ENCODE measurements around the gene WDR64. TPM values are rescaled to one million over a fixed set of nuclear protein-coding genes. Genes with fewer than 3 reads are reported as not detected.

The WDR64 gene
- total RNA-seq, 1 donor from 2014 or later = 0.07 TPM

DNA sequence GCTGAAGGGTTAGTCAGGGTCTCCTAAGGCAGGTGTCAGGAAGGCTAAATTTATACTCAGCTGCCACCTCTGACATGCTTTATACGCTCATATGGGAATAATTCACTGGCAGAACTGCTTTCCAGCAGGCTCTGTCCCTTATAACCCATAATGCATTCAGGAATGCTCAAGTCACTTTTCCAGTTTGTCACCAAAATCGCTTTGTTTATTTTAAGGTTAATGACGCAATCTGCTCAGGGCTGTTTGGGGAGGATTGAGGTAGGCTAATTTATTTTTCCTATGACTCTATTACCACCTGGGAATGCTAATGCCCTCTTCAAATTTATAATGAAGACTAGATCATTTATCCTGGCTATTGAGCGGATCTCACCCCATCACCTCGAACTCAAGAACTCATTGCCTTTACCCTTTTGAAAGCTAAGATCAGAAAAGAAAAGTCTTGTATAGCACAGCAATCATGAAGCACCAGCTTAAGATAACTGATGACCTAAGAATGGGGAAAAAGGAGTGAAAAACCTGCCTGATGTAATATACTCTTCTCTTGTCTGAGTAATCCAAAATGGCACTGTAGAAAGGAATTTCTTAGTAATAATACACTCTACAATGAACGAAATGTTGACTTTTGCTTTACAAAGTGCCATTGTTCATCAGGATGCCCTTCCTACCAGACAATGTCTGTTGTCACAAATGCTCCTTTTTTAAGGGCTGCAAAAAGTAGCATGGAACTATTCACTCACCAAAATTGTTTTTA, 98.0 kb downstream of the WDR64 start:
- no peak for DNase-seq (ENCODE audit: low spot score, unreplicated experiment)
- no peak overlapping the region for H3K4me3 Mint-ChIP-seq (ENCODE audit: low read depth)
- H3K36me3 Mint-ChIP-seq (ENCODE audit: insufficient read depth) = no peaks in the 10 kb centered on the region
- peaks cover 7% of the 10 kb centered on the region for H3K27me3 Mint-ChIP-seq
- H3K27ac Mint-ChIP-seq = no peak overlapping the region
- H3K4me1 Mint-ChIP-seq (ENCODE audit: low read depth) = no peaks in the 10 kb centered on the region
- H3K9me3 Mint-ChIP-seq (ENCODE audit: low read depth) = no peaks in the 10 kb centered on the region
- TF ChIP-seq, protein P1, sequence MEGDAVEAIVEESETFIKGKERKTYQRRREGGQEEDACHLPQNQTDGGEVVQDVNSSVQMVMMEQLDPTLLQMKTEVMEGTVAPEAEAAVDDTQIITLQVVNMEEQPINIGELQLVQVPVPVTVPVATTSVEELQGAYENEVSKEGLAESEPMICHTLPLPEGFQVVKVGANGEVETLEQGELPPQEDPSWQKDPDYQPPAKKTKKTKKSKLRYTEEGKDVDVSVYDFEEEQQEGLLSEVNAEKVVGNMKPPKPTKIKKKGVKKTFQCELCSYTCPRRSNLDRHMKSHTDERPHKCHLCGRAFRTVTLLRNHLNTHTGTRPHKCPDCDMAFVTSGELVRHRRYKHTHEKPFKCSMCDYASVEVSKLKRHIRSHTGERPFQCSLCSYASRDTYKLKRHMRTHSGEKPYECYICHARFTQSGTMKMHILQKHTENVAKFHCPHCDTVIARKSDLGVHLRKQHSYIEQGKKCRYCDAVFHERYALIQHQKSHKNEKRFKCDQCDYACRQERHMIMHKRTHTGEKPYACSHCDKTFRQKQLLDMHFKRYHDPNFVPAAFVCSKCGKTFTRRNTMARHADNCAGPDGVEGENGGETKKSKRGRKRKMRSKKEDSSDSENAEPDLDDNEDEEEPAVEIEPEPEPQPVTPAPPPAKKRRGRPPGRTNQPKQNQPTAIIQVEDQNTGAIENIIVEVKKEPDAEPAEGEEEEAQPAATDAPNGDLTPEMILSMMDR (IDR thresholded peaks at IDR 0.05; ENCODE audit: unreplicated experiment) = no peak

DNA sequence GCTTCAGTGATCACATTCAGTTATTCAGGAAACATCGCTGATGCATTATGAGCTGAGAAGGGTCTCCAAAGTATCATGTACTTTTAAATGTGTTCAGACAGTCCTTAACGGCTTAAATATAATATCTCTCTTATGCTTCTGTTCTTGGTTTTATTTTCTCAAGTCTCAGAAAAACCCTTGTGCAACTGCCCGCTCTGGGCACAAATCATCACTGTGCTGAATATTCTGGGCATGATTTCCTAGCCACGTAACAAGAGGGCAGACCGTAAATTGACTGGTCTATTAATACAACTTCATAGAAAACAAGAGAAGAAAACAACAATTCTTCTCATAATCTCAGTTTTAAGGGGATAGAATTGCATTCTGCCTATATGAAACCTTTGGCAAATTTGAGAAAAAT, 99.4 kb downstream of the WDR64 start:
- no peak for DNase-seq (ENCODE audit: low spot score, unreplicated experiment)
- Mint-ChIP-seq H3K27ac (no peak overlapping the region), H3K4me1 (ENCODE audit: low read depth) (no peaks in the 10 kb centered on the region), H3K9me3 (ENCODE audit: low read depth) (peaks cover 7% of the 10 kb centered on the region), H3K27me3 (peaks cover 6% of the 10 kb centered on the region), H3K36me3 (ENCODE audit: insufficient read depth) (no peaks in the 10 kb centered on the region), H3K4me3 (ENCODE audit: low read depth) (no peak overlapping the region)
- TF ChIP-seq, protein P1 (IDR thresholded peaks at IDR 0.05; ENCODE audit: unreplicated experiment) = no peak

DNA sequence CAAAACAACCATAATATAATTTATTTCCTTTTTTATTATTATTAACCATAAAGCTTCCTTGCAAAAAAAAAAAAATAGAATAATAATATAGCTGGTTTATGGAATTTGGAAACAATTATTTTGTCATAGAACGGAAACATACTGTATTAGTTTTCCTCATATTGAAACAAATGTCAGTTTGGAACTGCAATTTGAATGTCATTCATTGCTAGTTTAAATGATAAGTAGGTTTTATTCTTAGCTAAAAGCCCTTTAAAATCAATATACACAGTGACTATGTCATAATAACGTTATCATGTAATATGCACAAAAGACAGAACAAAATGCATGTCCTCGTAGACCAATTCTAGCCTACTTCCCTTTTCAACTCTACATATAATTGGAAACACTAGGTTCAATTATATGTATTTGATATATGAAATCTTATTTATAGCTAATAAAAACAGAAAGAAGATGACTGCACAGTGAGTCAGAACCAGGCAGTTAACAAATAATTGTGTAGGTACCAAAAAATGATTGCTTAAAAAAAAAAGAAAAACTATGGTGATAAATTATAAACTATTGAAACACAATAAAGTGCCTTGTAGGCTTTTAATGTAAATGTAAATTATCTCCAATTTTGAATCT, 110.7 kb downstream of the WDR64 start:
- Mint-ChIP-seq H3K27ac (no peak overlapping the region), H3K27me3 (peaks cover 27% of the 10 kb centered on the region)

DNA sequence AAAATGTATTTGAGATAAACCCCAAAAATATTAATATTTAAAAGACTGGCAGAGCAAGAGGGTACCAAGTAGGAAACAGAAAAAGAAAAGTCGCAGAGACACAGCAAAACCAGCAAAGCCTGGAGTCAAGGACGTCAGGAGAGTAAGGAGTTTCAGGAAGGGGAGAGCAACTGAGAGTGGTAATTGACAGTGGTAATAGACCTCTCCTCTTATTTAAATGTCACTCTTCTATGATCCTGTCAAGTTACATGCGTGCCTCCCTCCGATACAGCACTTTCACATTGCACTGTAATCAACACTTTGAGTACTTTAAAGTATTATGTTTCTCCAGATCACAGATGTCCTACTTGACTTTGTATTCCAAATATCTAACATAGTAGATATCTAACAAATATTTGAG, 113.3 kb downstream of the WDR64 start:
- no peaks in the 10 kb centered on the region for H3K9me3 Mint-ChIP-seq (ENCODE audit: low read depth)
- H3K4me3 Mint-ChIP-seq (ENCODE audit: low read depth) = no peak overlapping the region
- H3K4me1 Mint-ChIP-seq (ENCODE audit: low read depth) = no peaks in the 10 kb centered on the region
- no peak for DNase-seq (ENCODE audit: low spot score, unreplicated experiment)
- TF ChIP-seq, protein P1 (IDR thresholded peaks at IDR 0.05; ENCODE audit: unreplicated experiment) = no peak
- peaks cover 29% of the 10 kb centered on the region for H3K27me3 Mint-ChIP-seq
- H3K36me3 Mint-ChIP-seq (ENCODE audit: insufficient read depth) = no peaks in the 10 kb centered on the region
- H3K27ac Mint-ChIP-seq = no peak overlapping the region

More for the DNA sequence above, 110.7 kb downstream of the WDR64 start:
- Mint-ChIP-seq H3K4me1 (ENCODE audit: low read depth) (no peaks in the 10 kb centered on the region), H3K4me3 (ENCODE audit: low read depth) (no peak overlapping the region), H3K9me3 (ENCODE audit: low read depth) (no peaks in the 10 kb centered on the region), H3K36me3 (ENCODE audit: insufficient read depth) (no peaks in the 10 kb centered on the region)
- TF ChIP-seq, protein P1 (IDR thresholded peaks at IDR 0.05; ENCODE audit: unreplicated experiment) = no peak
- no peak for DNase-seq (ENCODE audit: low spot score, unreplicated experiment)

DNA sequence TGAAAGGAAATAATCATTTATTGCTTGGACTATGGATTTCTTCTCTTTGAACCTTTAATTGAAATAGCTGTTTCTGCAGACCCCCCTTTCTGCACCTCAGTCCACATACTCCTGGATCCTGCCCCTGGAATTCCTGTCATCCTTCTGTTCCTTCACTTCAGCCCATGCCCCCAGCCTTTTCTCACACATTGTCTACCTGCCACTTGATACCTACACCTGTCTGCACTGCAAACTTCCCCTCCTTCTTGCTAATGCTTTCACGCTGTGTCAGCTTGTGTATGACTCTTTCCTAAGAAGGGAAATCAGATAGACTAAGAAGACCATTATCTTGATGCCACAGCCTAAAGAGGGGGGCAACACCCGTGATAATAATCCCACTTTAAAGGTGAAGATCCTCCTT, 115.7 kb downstream of the WDR64 start:
- no peaks in the 10 kb centered on the region for H3K9me3 Mint-ChIP-seq (ENCODE audit: low read depth)
- DNase-seq (ENCODE audit: low spot score, unreplicated experiment) = no peak
- H3K27me3 Mint-ChIP-seq = peaks cover 21% of the 10 kb centered on the region
- H3K4me3 Mint-ChIP-seq (ENCODE audit: low read depth) = no peak overlapping the region
- H3K27ac Mint-ChIP-seq = no peak overlapping the region
- TF ChIP-seq, protein P1 (IDR thresholded peaks at IDR 0.05; ENCODE audit: unreplicated experiment) = no peak
- no peaks in the 10 kb centered on the region for H3K4me1 Mint-ChIP-seq (ENCODE audit: low read depth)
- H3K36me3 Mint-ChIP-seq (ENCODE audit: insufficient read depth) = no peaks in the 10 kb centered on the region

Data from progenitor cell of endocrine pancreas (in vitro differentiated cells).